ENCODE results near the gene SND1.

DNA sequence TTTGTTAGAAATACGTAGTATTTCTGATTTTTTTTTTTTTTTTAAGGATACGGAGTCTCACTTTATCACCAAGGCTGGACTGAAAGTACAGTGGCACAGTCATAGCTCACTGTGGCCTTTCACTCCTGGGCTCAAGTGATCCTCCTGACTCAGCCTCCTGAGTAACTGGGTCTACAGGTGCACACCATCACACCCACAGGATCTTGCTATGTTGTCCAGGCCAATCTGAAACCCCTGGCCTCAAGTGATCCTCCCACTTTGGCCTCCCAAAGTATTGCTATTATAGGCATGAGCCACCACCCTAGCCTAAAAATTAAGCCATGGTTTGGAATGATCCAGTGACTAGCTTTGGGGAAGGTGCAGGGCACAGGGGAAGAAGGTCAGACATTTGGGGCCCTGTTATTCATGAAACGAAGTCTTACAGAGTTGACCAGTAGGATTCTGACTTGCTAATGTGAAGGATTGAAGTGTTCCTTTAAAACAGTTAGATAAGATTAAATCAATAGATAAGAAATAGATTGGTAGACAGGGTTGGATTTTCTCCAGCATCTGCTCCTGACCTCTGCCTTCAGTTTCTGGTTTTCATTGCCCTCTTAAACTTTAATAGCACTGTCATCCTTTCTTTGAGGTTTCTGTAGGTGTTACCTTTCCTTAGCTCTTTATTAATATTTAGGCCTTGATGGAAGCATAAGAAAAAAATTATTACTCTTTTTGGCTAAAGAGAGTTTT, 257.6 kb downstream of the SND1 start:
- TF ChIP-seq, protein P1, sequence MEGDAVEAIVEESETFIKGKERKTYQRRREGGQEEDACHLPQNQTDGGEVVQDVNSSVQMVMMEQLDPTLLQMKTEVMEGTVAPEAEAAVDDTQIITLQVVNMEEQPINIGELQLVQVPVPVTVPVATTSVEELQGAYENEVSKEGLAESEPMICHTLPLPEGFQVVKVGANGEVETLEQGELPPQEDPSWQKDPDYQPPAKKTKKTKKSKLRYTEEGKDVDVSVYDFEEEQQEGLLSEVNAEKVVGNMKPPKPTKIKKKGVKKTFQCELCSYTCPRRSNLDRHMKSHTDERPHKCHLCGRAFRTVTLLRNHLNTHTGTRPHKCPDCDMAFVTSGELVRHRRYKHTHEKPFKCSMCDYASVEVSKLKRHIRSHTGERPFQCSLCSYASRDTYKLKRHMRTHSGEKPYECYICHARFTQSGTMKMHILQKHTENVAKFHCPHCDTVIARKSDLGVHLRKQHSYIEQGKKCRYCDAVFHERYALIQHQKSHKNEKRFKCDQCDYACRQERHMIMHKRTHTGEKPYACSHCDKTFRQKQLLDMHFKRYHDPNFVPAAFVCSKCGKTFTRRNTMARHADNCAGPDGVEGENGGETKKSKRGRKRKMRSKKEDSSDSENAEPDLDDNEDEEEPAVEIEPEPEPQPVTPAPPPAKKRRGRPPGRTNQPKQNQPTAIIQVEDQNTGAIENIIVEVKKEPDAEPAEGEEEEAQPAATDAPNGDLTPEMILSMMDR (IDR thresholded peaks at IDR 0.05), result no peak
- no peak for TF ChIP-seq EZH2 (IDR thresholded peaks at IDR 0.05; ENCODE audit: borderline replicate concordance, insufficient read depth, low read depth, low read length, poor library complexity, severe bottlenecking)

Data from B cell (primary cell).